K562 (cell line): ENCODE measurements around the gene ANXA4.
"Not testable (repeated sequence)": the region's sequence is repeated elsewhere in the genome, so short reads cannot be mapped to it uniquely, and the experiment has no call there.

Experiments
- BCL6 ChIP-seq: fragments of 250-450 bp; sonication (Bioruptor Pico); IDR thresholded peaks from 2 replicates; pipeline ENCODE4 v1.4.0; 2020
- CREM ChIP-seq: IDR thresholded peaks from 2 replicates; pipeline ENCODE4 v1.6.1; 2014; ENCODE audit warnings: antibody characterized with exemption, low read depth
- CTCF ChIP-seq, 3 experiments: IDR thresholded peaks in 2 of 3; conservative IDR thresholded peaks in 1 of 3; 2 replicates each; pipeline ENCODE4 v1.5.1; 2011 to 2012; ENCODE audit warnings: low read length in 3 of 3, mild to moderate bottlenecking in 3 of 3, control low read depth in 2 of 3, improper control_type of control experiment in 1 of 3, inconsistent platforms in 1 of 3, low read depth in 1 of 3, mixed read lengths in 1 of 3, moderate library complexity in 1 of 3; ENCODE audit not compliant: insufficient read depth in 2 of 3
- EZH2 ChIP-seq: IDR thresholded peaks from 2 replicates; pipeline ENCODE4 v1.6.1; 2012; ENCODE audit warnings: low read depth, mild to moderate bottlenecking, inconsistent platforms, low read length, borderline replicate concordance
- FOXO4 ChIP-seq: fragments of 450-650 bp; formaldehyde crosslinking; IDR thresholded peaks from 2 replicates; pipeline ENCODE4 v1.4.0; 2020; ENCODE audit warnings: mild to moderate bottlenecking, moderate library complexity
- HOXB6 ChIP-seq: fragments of 250-450 bp; sonication (Bioruptor Pico); IDR thresholded peaks from 2 replicates; pipeline ENCODE4 v1.5.1; 2022; ENCODE audit warnings: mild to moderate bottlenecking, borderline replicate concordance
- POLR2AphosphoS2 ChIP-seq: IDR thresholded peaks from 2 replicates; pipeline ENCODE4 v1.6.1; 2012; ENCODE audit warnings: low read length, improper control_type of control experiment
- POLR2AphosphoS5 ChIP-seq: IDR thresholded peaks from 2 replicates; pipeline ENCODE4 v1.6.1; 2011; ENCODE audit warnings: mild to moderate bottlenecking, low read depth, low read length, moderate library complexity; ENCODE audit not compliant: control insufficient read depth, insufficient read depth
- RHOXF2B ChIP-seq: fragments of 250-450 bp; sonication (Bioruptor Pico); conservative IDR thresholded peaks from 2 replicates; pipeline ENCODE4 v1.5.1; 2021
- SP1 ChIP-seq: sonication (generic); formaldehyde crosslinking; IDR thresholded peaks from 2 replicates; pipeline ENCODE4 v1.8.1; 2022; ENCODE audit warnings: mild to moderate bottlenecking, missing genetic modification reagents
- ZBTB7A ChIP-seq: IDR thresholded peaks from 2 replicates; pipeline ENCODE4 v1.6.1; 2011; ENCODE audit warnings: low read depth, mild to moderate bottlenecking, low read length, moderate library complexity, borderline replicate concordance; ENCODE audit not compliant: control insufficient read depth
- ZNF224 ChIP-seq: sonication (generic); formaldehyde crosslinking; IDR thresholded peaks from 2 replicates; pipeline ENCODE4 v1.8.0; 2022; ENCODE audit warnings: mild to moderate bottlenecking, missing genetic modification reagents
- ZNF274 ChIP-seq: IDR thresholded peaks from 2 replicates; pipeline ENCODE4 v1.6.1; 2011; ENCODE audit warnings: low read depth, mild to moderate bottlenecking, low read length, moderate library complexity, borderline replicate concordance
- TF ChIP-seq, protein P1 (sequence below), 3 experiments: fragments of 200-800 bp in 1 of 3; sonication (Bioruptor generic) in 1 of 3; sonication (generic) in 1 of 3; formaldehyde crosslinking in 1 of 3; IDR thresholded peaks; 2 replicates each; pipeline versions ENCODE4 v1.6.1 to v1.8.0; 2016 to 2022; ENCODE audit warnings: mild to moderate bottlenecking in 2 of 3, missing compliant biosample characterization in 2 of 3, missing genetic modification characterization in 2 of 3, missing genetic modification reagents in 1 of 3

DNA sequence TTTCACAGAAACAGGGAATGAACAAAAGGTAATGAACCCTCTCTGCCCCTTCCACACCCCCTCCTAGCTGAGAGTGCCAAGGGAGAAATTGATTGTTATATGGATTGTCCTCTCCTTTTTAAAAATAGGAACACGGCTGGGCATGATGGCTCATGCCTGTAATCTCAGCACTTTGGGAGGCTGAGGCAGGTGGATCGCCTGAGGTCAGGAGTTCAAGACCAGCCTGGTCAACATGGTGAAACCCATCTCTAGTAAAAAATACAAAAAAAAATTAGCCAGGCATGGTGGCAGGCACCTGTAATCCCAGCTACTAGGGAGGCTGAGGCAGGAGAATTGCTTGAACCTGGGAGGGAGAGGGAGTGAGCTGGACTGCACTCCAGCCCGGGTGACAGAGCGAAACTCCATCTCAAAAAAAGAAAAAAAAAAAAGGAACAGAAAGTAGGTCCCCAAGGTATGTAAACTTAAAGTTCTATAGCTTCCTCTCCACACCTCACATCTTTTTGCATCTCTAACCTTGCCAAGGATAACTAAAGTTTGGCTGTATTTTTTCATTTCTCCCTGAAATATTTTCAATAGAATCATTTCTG is 60.9 kb downstream of the ANXA4 start:
- TF ChIP-seq POLR2AphosphoS5; RHOXF2B (CRISPR knock-in tag); ZNF274; CREM; FOXO4 (CRISPR knock-in tag); ZNF224; ZBTB7A; POLR2AphosphoS2; SP1 (CRISPR knock-in tag); HOXB6; CTCF (IDR thresholded peaks at IDR 0.05 in 2 of 3, conservative IDR thresholded peaks at IDR 0.05 in 1 of 3; ENCODE audit: insufficient read depth in 2 of 3, low read depth in 1 of 3, low read length in 3 of 3); EZH2; BCL6 (CRISPR knock-in tag): not testable (repeated sequence)
- TF ChIP-seq, protein P1, sequence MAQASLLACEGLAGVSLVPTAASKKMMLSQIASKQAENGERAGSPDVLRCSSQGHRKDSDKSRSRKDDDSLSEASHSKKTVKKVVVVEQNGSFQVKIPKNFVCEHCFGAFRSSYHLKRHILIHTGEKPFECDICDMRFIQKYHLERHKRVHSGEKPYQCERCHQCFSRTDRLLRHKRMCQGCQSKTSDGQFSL (CRISPR knock-in tag; IDR thresholded peaks at IDR 0.05) = not testable (repeated sequence)
- TF ChIP-seq, protein P1 (tag; IDR thresholded peaks at IDR 0.05) = not testable (repeated sequence)
